T-helper 17 cell (primary cell): ENCODE results near the gene ADM5. TPM values are rescaled to one million over a fixed set of nuclear protein-coding genes. Genes with fewer than 3 reads are reported as not detected.
A peak's percentile ranks its signal among the peaks of the same experiment; 100 is the strongest.

Source experiments
- ATAC-seq: fragments of 150-1000 bp; cut with Tn5 transposase; 2 replicates; pipeline ENCODE4 v1.10.0; 2021; ENCODE audit warnings: mild to moderate bottlenecking, moderate library complexity
- DNase-seq, 3 donors: peaks; one replicate each; pipeline versions ENCODE4 v3.0.0 to v3.0.0-alpha.2; 2020 to 2021
- H3K9me3 ChIP-seq: one replicate; pipeline ENCODE4 v1.7.0; 2013; ENCODE audit warnings: low read length, mild to moderate bottlenecking; ENCODE audit not compliant: control insufficient read depth, poor library complexity, severe bottlenecking
- H3K27ac Mint-ChIP-seq: one replicate; pipeline ENCODE4 v1.8.0; 2022; ENCODE audit warnings: mild to moderate bottlenecking, moderate library complexity, mixed read lengths
- H3K27me3 Mint-ChIP-seq: one replicate; pipeline ENCODE4 v1.8.0; 2022; ENCODE audit warnings: mixed read lengths
- H3K36me3 Mint-ChIP-seq: one replicate; pipeline ENCODE4 v1.8.0; 2022; ENCODE audit warnings: low read depth, mixed read lengths
- H3K4me1 Mint-ChIP-seq: one replicate; pipeline ENCODE4 v1.8.0; 2022; ENCODE audit warnings: mild to moderate bottlenecking, mixed read lengths
- H3K4me3 Mint-ChIP-seq: one replicate; pipeline ENCODE4 v1.8.0; 2022; ENCODE audit warnings: mild to moderate bottlenecking, moderate library complexity, mixed read lengths
- total RNA-seq, 4 donors: library from RNA in 2 of 4; stranded (reverse) in 2 of 4; gene quantifications; one replicate each; pipeline ENCODE4 v1.2.3 and lab custom pipeline; 2022 to 2026

ADM5 gene
- total RNA-seq, 2 donors from 2014 or later = 2.8 to 2.9 TPM

- H3K27ac Mint-ChIP-seq = peak overlapping the region; percentile 99
- DNase-seq (no peak), ATAC-seq (no peak)
- H3K9me3 ChIP-seq = no peaks in the 10 kb centered on the region
- peaks cover 29% of the 10 kb centered on the region for H3K4me1 Mint-ChIP-seq
- no peaks in the 10 kb centered on the region for H3K27me3 Mint-ChIP-seq
- H3K36me3 Mint-ChIP-seq = peaks cover 5% of the 10 kb centered on the region
- H3K4me3 Mint-ChIP-seq = peak overlapping the region; percentile 12
Measured at GRCh38 chr19:49678985-49679770, 10.2 kb upstream of the ADM5 start.

- H3K9me3 ChIP-seq = no peaks in the 10 kb centered on the region
- H3K27ac Mint-ChIP-seq = peak overlapping the region; percentile 99
- peaks cover 5% of the 10 kb centered on the region for H3K36me3 Mint-ChIP-seq
- H3K4me1 Mint-ChIP-seq = peaks cover 29% of the 10 kb centered on the region
- H3K4me3 Mint-ChIP-seq = peak overlapping the region; percentile 63
- DNase-seq (no peak), ATAC-seq (no peak)
- no peaks in the 10 kb centered on the region for H3K27me3 Mint-ChIP-seq
Measured at GRCh38 chr19:49679771-49680413, 9.5 kb upstream of the ADM5 start.

- Mint-ChIP-seq H3K4me3 (peak overlapping the region; percentile 63), H3K27ac (peak overlapping the region; percentile 99), H3K36me3 (peaks cover 9% of the 10 kb centered on the region), H3K27me3 (no peaks in the 10 kb centered on the region), H3K4me1 (peaks cover 32% of the 10 kb centered on the region)
- ATAC-seq (peak; percentile 11), DNase-seq (peak; percentile 88 to 99 (median 96))
- H3K9me3 ChIP-seq = no peaks in the 10 kb centered on the region
Measured at GRCh38 chr19:49680421-49681351, 8.7 kb upstream of the ADM5 start.

GRCh38 chr19:49681830-49682229 is 7.6 kb upstream of the ADM5 start:
- DNase-seq (no peak), ATAC-seq (no peak)
- Mint-ChIP-seq H3K4me3 (no peak overlapping the region), H3K36me3 (peaks cover 10% of the 10 kb centered on the region), H3K4me1 (peaks cover 27% of the 10 kb centered on the region), H3K27me3 (no peaks in the 10 kb centered on the region), H3K27ac (peak overlapping the region; percentile 3)
- H3K9me3 ChIP-seq = no peaks in the 10 kb centered on the region

DNA sequence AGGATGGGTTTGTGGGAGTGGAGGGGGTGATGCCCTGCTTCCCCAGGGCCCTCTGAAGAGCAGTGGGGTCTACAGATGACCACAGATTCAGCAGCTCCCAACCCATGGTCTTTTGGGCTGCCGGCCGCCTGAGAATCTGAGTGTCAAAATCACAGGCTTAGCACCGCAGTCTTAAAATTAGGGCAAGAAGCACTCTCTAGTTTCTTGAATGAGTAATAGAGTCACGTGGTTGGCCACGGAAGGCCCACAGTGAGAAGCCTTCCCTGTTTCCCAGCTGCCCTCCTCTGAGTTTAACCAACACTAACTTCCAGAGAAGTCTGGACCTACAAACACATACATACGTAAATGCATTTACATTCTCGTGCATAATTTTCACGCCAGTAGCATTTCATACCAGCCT is 7.1 kb upstream of the ADM5 start:
- no peaks in the 10 kb centered on the region for H3K9me3 ChIP-seq
- H3K27ac Mint-ChIP-seq = peak overlapping the region; percentile 3
- peaks cover 8% of the 10 kb centered on the region for H3K36me3 Mint-ChIP-seq
- no peaks in the 10 kb centered on the region for H3K27me3 Mint-ChIP-seq
- peaks cover 26% of the 10 kb centered on the region for H3K4me1 Mint-ChIP-seq
- ATAC-seq (no peak), DNase-seq (no peak)
- no peak overlapping the region for H3K4me3 Mint-ChIP-seq

- Mint-ChIP-seq H3K27ac (peak overlapping the region; percentile 80), H3K4me3 (no peak overlapping the region), H3K27me3 (no peaks in the 10 kb centered on the region), H3K36me3 (peaks cover 8% of the 10 kb centered on the region), H3K4me1 (peaks cover 23% of the 10 kb centered on the region)
- no peaks in the 10 kb centered on the region for H3K9me3 ChIP-seq
- ATAC-seq = no peak
- DNase-seq = no peak
Measured at GRCh38 chr19:49683814-49684250, 5.6 kb upstream of the ADM5 start.

- H3K9me3 ChIP-seq = no peaks in the 10 kb centered on the region
- Mint-ChIP-seq H3K27ac (peak overlapping the region; percentile 80), H3K4me3 (peak overlapping the region; percentile 21), H3K27me3 (no peaks in the 10 kb centered on the region), H3K36me3 (peaks cover 8% of the 10 kb centered on the region), H3K4me1 (peaks cover 26% of the 10 kb centered on the region)
- ATAC-seq (no peak), DNase-seq (no peak)
Measured at GRCh38 chr19:49684251-49684982, 5.0 kb upstream of the ADM5 start.

DNA sequence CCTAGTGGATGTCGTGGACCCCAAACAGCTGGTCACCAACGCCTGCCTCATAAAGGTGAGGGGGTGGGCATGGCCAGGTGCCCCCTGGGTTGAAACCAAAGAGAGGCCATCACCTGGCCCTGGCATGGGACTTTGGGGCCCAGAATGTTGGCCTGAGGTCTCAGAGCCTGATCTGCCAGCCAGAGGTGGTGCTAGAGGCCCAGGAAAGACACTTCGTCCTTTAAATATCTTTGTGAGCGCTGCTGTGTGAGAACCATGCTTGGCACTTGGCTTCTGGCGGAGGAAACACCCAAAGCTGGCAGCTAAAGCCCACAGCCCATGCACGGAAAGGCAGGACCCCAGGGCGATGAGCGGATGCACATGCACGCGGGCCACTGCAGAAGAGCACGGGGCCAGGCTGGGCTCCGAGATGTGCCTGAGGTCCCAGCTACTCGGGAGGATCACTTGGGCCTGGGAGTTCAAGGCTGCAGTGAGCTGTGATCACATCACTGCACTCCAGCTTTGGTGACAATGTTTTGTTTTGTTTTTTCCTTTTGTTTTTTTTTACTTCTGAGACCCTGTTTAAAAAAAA is 4.3 kb upstream of the ADM5 start:
- H3K9me3 ChIP-seq = no peaks in the 10 kb centered on the region
- H3K36me3 Mint-ChIP-seq = peaks cover 8% of the 10 kb centered on the region
- DNase-seq (no peak), ATAC-seq (no peak)
- peaks cover 2% of the 10 kb centered on the region for H3K27me3 Mint-ChIP-seq
- no peak overlapping the region for H3K4me3 Mint-ChIP-seq
- peaks cover 26% of the 10 kb centered on the region for H3K4me1 Mint-ChIP-seq
- peak overlapping the region; percentile 80 for H3K27ac Mint-ChIP-seq

DNA sequence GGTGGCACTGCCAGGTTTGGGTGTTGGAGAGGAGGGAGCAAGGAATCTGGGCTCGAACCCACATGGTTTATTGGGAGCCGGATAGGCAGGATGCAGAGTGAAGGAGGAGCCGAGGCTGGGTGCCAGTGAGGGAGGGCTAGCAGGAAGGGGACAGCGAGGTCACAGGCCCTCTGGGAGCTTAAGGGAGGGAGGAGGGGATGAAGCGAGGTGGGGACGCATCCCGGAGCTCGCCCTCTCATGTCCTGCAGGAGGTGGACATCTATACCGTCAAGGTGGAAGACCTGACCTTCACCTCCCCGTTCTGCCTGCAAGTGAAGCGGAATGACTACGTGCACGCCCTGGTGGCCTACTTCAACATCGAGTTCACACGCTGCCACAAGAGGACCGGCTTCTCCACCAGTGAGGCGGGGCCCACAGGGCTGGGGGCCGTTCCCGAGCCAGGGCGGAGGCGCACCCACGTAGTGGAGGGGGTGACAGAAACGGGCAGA is 3.5 kb upstream of the ADM5 start:
- Mint-ChIP-seq H3K4me1 (peaks cover 30% of the 10 kb centered on the region), H3K27ac (no peak overlapping the region), H3K27me3 (peaks cover 10% of the 10 kb centered on the region), H3K4me3 (no peak overlapping the region), H3K36me3 (peaks cover 12% of the 10 kb centered on the region)
- H3K9me3 ChIP-seq = no peaks in the 10 kb centered on the region
- ATAC-seq = no peak
- no peak for DNase-seq

DNA sequence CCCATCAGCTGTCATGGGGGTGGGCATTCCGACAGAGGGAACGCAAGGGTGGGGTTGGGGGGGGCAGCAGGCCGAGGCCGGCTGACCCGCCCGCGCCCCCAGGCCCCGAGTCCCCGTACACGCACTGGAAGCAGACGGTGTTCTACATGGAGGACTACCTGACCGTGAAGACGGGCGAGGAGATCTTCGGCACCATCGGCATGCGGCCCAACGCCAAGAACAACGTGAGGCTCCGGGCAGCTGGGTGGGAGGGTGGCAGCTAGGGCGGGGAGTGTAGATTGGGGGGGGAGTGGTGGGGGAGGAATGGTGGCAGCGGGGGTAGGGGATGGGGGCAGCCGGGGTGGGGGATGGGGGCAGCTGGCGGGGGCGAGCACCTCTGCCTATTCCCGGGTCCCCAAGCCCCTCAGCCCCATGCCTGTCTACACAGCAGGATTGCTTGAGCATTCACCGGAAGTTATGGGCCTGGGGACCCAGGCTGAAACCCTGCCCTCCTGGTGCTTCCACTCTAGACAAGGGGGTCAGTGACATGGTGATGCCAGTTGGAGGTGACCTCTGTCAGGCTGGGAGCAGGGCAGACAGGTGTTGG is 2.8 kb upstream of the ADM5 start:
- peaks cover 12% of the 10 kb centered on the region for H3K36me3 Mint-ChIP-seq
- no peaks in the 10 kb centered on the region for H3K9me3 ChIP-seq
- H3K27me3 Mint-ChIP-seq = peaks cover 13% of the 10 kb centered on the region
- DNase-seq (no peak), ATAC-seq (no peak)
- no peak overlapping the region for H3K27ac Mint-ChIP-seq
- H3K4me3 Mint-ChIP-seq = no peak overlapping the region
- peaks cover 32% of the 10 kb centered on the region for H3K4me1 Mint-ChIP-seq

GRCh38 chr19:49687150-49687549 is 2.2 kb upstream of the ADM5 start:
- DNase-seq (no peak), ATAC-seq (no peak)
- H3K27ac Mint-ChIP-seq = no peak overlapping the region
- H3K9me3 ChIP-seq = no peaks in the 10 kb centered on the region
- peaks cover 13% of the 10 kb centered on the region for H3K27me3 Mint-ChIP-seq
- H3K4me1 Mint-ChIP-seq = peaks cover 32% of the 10 kb centered on the region
- no peak overlapping the region for H3K4me3 Mint-ChIP-seq
- peaks cover 12% of the 10 kb centered on the region for H3K36me3 Mint-ChIP-seq
